SJSA1 (cell line): Measurements from ENCODE around the gene STX3. TPM values are rescaled to one million over a fixed set of nuclear protein-coding genes. Genes with fewer than 3 reads are reported as not detected.

Experiments used
- DNase-seq, 2 experiments: peaks; one replicate each; pipeline ENCODE4 v3.0.0-alpha.2; 2015 to 2020; ENCODE audit warnings: low spot score in 2 of 2, low read depth in 1 of 2
- H3K27ac ChIP-seq: fragments of 250-450 bp; sonication (Bioruptor Pico); 2 replicates; pipeline ENCODE4 v1.5.1; 2020; ENCODE audit warnings: mild to moderate bottlenecking, moderate library complexity
- H3K27me3 ChIP-seq: fragments of 250-450 bp; sonication (Bioruptor Pico); replicated peaks from 2 replicates; pipeline ENCODE4 v1.5.1; 2020; ENCODE audit warnings: mild to moderate bottlenecking, moderate library complexity
- H3K36me3 ChIP-seq: fragments of 250-450 bp; sonication (Bioruptor Pico); 2 replicates; pipeline ENCODE4 v1.5.1; 2020; ENCODE audit warnings: mild to moderate bottlenecking
- H3K4me1 ChIP-seq: fragments of 250-450 bp; sonication (Bioruptor Pico); replicated peaks from 2 replicates; pipeline ENCODE4 v1.6.1; 2021; ENCODE audit warnings: mild to moderate bottlenecking
- H3K4me3 ChIP-seq: fragments of 250-450 bp; sonication (Bioruptor Pico); 2 replicates; pipeline ENCODE4 v1.5.1; 2020; ENCODE audit warnings: mild to moderate bottlenecking
- H3K9me3 ChIP-seq: fragments of 250-450 bp; sonication (Bioruptor Pico); replicated peaks from 2 replicates; pipeline ENCODE4 v1.5.1; 2020; ENCODE audit warnings: mild to moderate bottlenecking
- total RNA-seq: library from RNA; depleted of rRNA; stranded (reverse); fragments of >200 nt; shearing (Covaris generic); gene quantifications from 2 replicates; pipeline ENCODE4 v1.2.3, GENCODE V29; 2014; rRNA removed

Gene STX3
- 29.7 and 31.3 TPM in 2 replicates for total RNA-seq

GRCh38 chr11:59754859-59755700 lies at the start of gene STX3:
Gene STX3, plus strand, starts transcription at chr11:59755376. Its CDS starts 230 bp downstream, at chr11:59755606.
- Histone ChIP-seq H3K4me3 (peak within 1 kb of the TSS; percentile 93), H3K27ac (peak within 1 kb of the TSS; percentile 69), H3K27me3 (peaks cover 6% of the 10 kb centered on the region; the same call in 1 of the 2 replicates), H3K9me3 (no peaks in the 10 kb centered on the region), H3K36me3 (peaks cover 6% of the 10 kb centered on the region), H3K4me1 (peaks cover 15% of the 10 kb centered on the region)
- DNase-seq: peak; percentile 76 to 89

GRCh38 chr11:59706518-59707285 lies 48.5 kb upstream of the STX3 start:
- Histone ChIP-seq H3K9me3 (peaks cover 11% of the 10 kb centered on the region; the same call in 1 of the 2 replicates), H3K27me3 (no peaks in the 10 kb centered on the region; the same call in 1 of the 2 replicates), H3K4me1 (peaks cover 37% of the 10 kb centered on the region), H3K36me3 (no peaks in the 10 kb centered on the region), H3K27ac (peak overlapping the region; percentile 78), H3K4me3 (no peak overlapping the region)
- DNase-seq: peak; percentile 59 to 86

- no peak for DNase-seq
- H3K27ac ChIP-seq: peak overlapping the region; percentile 48
- H3K9me3 ChIP-seq: peaks cover 11% of the 10 kb centered on the region; the same call in 1 of the 2 replicates
- H3K4me1 ChIP-seq: peaks cover 37% of the 10 kb centered on the region
- no peak overlapping the region for H3K4me3 ChIP-seq
- no peaks in the 10 kb centered on the region for H3K36me3 ChIP-seq
- no peaks in the 10 kb centered on the region; the same call in 1 of the 2 replicates for H3K27me3 ChIP-seq
Measured at GRCh38 chr11:59707371-59707770, 47.8 kb upstream of the STX3 start.

DNA sequence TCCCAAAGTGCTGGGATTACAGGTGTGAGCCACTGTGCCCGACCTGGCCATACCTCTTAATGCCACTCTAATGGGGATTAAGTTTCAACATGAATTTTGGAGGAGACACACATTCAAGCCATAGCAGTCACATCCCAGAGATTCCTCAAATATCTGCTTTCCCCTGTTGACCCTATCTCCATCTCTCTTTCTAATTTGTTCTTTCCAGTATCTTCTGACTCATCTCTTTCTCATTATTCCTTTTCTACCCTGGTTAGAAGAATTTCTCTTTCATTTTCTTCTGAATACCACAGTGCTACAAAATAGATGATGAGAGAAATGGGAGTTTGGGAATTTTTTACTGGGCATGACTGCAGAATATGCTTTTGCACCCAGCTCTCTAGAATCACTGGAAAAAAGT lies 46.6 kb upstream of the STX3 start:
- Histone ChIP-seq H3K4me1 (peaks cover 37% of the 10 kb centered on the region), H3K36me3 (no peaks in the 10 kb centered on the region), H3K27ac (no peak overlapping the region), H3K4me3 (no peak overlapping the region), H3K27me3 (no peaks in the 10 kb centered on the region; the same call in 1 of the 2 replicates), H3K9me3 (peaks cover 11% of the 10 kb centered on the region; the same call in 1 of the 2 replicates)
- DNase-seq: no peak

- Histone ChIP-seq H3K27ac (no peak overlapping the region), H3K9me3 (peaks cover 11% of the 10 kb centered on the region; the same call in 1 of the 2 replicates), H3K4me3 (no peak overlapping the region), H3K4me1 (peaks cover 33% of the 10 kb centered on the region), H3K36me3 (no peaks in the 10 kb centered on the region), H3K27me3 (no peaks in the 10 kb centered on the region; the same call in 1 of the 2 replicates)
- no peak for DNase-seq
Measured at GRCh38 chr11:59710136-59710847, 44.9 kb upstream of the STX3 start.

- H3K27me3 ChIP-seq: peaks cover 20% of the 10 kb centered on the region
Measured at GRCh38 chr11:59713745-59714144, 41.4 kb upstream of the STX3 start, which contains the start of gene OR10V1. Gene OR10V1, minus strand, starts transcription at chr11:59713845. Its CDS starts 0 bp downstream, at chr11:59713845.

DNA sequence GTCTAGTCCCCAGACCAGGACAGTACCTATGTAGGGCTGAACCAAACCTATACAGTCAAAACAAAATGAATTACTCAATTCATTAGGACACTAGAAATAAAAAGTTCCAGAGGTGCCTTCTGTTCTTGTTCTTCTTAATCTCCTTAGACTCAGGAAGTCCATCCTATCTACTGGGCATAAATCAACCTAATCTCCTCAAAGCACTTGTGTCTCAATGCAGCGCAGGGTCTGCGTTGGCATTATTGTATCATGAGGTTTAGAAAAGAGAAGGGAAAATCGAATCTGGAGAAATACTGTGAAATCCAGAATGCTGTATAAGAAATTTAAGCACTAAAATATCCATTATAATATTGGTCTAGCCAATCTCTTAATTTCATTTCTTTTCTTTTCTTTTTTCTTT lies 39.1 kb upstream of the STX3 start:
- no peak overlapping the region for H3K4me3 ChIP-seq
- H3K27me3 ChIP-seq: peaks cover 24% of the 10 kb centered on the region
- no peak for DNase-seq
- H3K36me3 ChIP-seq: no peaks in the 10 kb centered on the region
- no peaks in the 10 kb centered on the region for H3K9me3 ChIP-seq
- H3K4me1 ChIP-seq: no peaks in the 10 kb centered on the region
- no peak overlapping the region for H3K27ac ChIP-seq

More at GRCh38 chr11:59713745-59714144, 41.4 kb upstream of the STX3 start, which contains the start of gene OR10V1:
- Histone ChIP-seq H3K9me3 (no peaks in the 10 kb centered on the region), H3K36me3 (no peaks in the 10 kb centered on the region), H3K27ac (no peak within 1 kb of the TSS), H3K4me1 (peaks cover 1% of the 10 kb centered on the region), H3K4me3 (no peak within 1 kb of the TSS)
- no peak for DNase-seq

DNA sequence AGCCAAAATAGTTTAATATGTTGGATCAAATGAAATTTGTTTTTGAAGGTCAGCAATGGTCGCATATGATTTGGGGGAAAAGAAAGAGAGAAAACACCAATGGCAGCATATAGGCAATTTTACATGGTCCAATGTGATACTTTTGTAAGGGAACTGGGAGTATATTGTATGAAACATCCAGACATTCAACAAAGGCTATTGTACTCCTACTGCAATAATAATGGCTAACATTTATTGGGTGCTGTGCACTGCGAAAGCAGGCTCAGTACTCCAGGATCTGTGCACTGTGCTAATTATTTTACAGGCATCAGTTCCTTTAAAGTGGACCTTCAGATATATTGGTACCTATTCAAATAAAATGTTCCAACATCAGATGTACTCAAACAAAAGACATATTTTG lies 35.6 kb upstream of the STX3 start:
- Histone ChIP-seq H3K36me3 (no peaks in the 10 kb centered on the region), H3K27ac (no peak overlapping the region), H3K27me3 (peaks cover 38% of the 10 kb centered on the region), H3K9me3 (no peaks in the 10 kb centered on the region), H3K4me3 (no peak overlapping the region), H3K4me1 (no peaks in the 10 kb centered on the region)
- DNase-seq: no peak

DNA sequence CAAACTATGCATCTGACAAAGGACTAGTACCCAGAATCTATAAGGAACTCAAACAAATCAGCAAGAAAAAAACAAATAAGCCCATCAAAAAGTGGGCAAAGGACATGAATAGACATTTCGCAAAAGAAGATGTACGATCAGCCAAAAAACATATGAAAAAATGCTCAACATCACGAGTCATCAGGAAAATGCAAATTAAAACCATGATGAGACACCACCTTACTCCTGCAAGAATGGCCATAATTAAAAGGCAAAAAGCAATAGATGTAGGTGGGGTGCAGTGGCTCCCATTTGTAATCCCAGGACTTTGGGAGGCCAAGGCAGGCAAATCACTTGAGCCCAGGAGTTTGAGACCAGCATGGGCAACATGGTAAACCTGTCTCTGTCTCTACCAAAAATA lies 31.1 kb upstream of the STX3 start:
- Histone ChIP-seq H3K36me3 (no peaks in the 10 kb centered on the region), H3K9me3 (no peaks in the 10 kb centered on the region), H3K4me3 (no peak overlapping the region), H3K4me1 (no peaks in the 10 kb centered on the region), H3K27me3 (peaks cover 25% of the 10 kb centered on the region), H3K27ac (no peak overlapping the region)
- DNase-seq: no peak

DNA sequence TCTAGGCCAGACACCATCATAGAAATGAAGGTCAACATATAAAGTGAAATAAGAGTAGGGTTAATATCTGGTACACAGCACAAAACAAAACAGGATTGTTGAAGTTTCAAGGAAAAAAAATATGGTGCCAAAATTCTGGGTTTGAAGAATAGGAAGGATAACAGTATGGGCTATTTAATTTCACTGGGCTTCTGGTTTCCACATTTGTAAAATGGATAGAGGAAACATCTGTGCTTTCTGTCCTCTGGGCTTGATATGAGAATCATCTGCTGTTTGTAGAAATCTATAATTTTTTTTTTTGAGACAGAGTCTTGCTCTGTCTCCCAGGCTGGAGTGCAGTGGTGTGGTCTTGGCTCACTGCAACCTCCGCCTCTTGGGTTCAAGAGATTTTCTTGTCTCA lies 27.8 kb upstream of the STX3 start:
- no peak for DNase-seq

DNA sequence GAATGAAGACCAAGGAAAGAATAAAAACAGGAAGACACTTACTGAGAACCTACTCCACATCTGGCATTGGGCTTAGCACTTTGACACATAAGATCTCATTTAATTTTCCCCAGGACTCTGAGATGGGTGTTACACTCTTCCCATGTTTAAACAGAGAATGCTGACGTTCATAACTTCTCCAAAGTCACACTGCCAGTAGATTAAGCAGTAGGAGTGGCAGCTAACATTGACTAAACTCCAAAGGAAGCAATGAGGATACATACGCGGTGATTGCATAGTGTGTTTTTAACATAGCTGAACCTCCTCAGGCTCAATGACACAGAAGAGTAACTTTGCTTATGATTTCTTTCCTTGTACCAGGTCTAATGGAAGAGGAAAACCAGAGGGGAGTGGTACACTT lies 27.0 kb upstream of the STX3 start:
- Histone ChIP-seq H3K9me3 (0 out of 2 replicates have a peak, but pooled peaks cover 2% of the 10 kb centered on the region), H3K4me3 (no peak overlapping the region), H3K27me3 (peaks cover 13% of the 10 kb centered on the region; the same call in 1 of the 2 replicates), H3K4me1 (no peaks in the 10 kb centered on the region), H3K36me3 (no peaks in the 10 kb centered on the region), H3K27ac (no peak overlapping the region)
- DNase-seq: no peak

More for the DNA sequence above, 27.8 kb upstream of the STX3 start:
- Histone ChIP-seq H3K4me3 (no peak overlapping the region), H3K27ac (no peak overlapping the region), H3K9me3 (0 out of 2 replicates have a peak, but pooled peaks cover 2% of the 10 kb centered on the region), H3K36me3 (no peaks in the 10 kb centered on the region), H3K27me3 (peaks cover 14% of the 10 kb centered on the region), H3K4me1 (no peaks in the 10 kb centered on the region)

DNA sequence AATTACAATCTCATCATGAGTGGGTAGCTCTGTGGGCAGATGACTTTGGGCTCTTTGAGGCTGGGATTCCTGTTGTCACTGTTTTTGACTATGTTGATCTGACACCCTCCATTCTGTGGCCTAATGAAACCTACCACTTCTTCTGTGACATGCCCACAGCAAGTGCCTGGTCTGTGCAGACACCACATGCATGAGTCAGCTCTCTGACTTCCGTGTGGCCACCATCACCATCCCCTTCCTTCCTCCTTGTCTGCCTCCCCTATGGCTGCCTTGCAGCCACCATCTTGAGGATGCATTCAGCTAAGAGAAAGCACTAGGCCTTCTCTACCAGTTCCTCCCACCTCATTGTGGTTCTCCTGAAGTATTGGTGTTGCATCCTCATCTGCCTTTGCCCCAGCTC lies 26.3 kb upstream of the STX3 start:
- no peaks in the 10 kb centered on the region for H3K36me3 ChIP-seq
- H3K27me3 ChIP-seq: peaks cover 10% of the 10 kb centered on the region; the same call in 1 of the 2 replicates
- H3K4me3 ChIP-seq: no peak overlapping the region
- no peak for DNase-seq
- H3K9me3 ChIP-seq: 0 out of 2 replicates have a peak, but pooled peaks cover 2% of the 10 kb centered on the region
- H3K4me1 ChIP-seq: no peaks in the 10 kb centered on the region
- no peak overlapping the region for H3K27ac ChIP-seq

GRCh38 chr11:59729834-59730233 lies 25.3 kb upstream of the STX3 start:
- H3K27me3 ChIP-seq: peaks cover 4% of the 10 kb centered on the region; the same call in 1 of the 2 replicates
- no peak overlapping the region for H3K27ac ChIP-seq
- no peak overlapping the region for H3K4me3 ChIP-seq
- no peak for DNase-seq
- H3K36me3 ChIP-seq: no peaks in the 10 kb centered on the region
- 0 out of 2 replicates have a peak, but pooled peaks cover 2% of the 10 kb centered on the region for H3K9me3 ChIP-seq
- no peaks in the 10 kb centered on the region for H3K4me1 ChIP-seq
